ENCODE data around the gene VPS72.

Gene VPS72

DNA sequence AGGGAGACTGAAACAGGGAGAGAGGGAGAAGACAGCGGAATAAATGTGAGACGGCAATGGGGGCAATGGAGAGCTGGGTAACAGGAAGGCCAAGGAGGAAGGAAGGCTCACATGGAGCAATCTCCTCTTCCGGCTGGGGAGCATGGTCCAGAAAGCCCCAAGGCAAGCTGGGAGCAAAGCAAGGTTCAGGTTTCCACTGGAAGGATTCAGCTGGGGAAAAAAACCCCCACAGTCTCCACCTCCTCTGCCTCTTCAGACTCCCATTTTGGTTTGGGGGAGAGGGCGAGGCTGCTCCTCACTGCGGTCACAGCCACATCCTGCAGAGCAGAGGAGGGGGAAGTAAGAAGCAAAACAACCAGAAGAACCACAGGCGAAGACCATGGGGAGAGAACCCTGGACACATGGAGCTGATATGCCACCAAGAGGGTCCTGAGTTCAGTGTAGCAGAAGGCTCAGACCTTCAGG, 32.9 kb downstream of the VPS72 start:
- Histone ChIP-seq H3K9ac (ENCODE audit: low read depth, low read length) (no peak overlapping the region), H3K36me3 (ENCODE audit: control insufficient read depth, insufficient read depth, low read length) (peaks cover 13% of the 10 kb centered on the region), H3K4me3 (ENCODE audit: low read depth, low read length) (no peak overlapping the region), H3K4me1 (ENCODE audit: control insufficient read depth, insufficient read depth, low read length) (no peaks in the 10 kb centered on the region), H3K9me3 (ENCODE audit: control insufficient read depth, insufficient read depth, low read length) (no peaks in the 10 kb centered on the region), H3K27me3 (ENCODE audit: control insufficient read depth, insufficient read depth, low read length) (no peaks in the 10 kb centered on the region)

DNA sequence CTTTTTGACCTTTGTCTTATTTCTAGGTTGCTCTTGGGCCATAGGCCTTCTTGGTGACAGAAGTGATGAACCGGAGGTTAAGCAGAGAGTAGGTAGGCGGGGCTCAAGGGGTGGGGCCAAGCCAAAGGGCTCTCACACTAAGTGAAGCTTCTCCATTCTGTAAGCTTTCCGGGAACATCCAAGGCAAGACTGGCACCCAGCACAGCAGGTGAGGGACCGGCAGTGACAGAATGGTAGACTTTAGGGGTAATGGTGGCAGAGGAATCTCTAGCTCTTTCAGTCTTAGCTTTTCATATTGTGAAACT, 33.5 kb downstream of the VPS72 start, which contains the start of gene TNFAIP8L2:
Gene TNFAIP8L2, plus strand, starts transcription at position 135 of the 305 bp plus-strand sequence. CDS start 2,049 bp downstream, outside the sequence.
- H3K4me3 ChIP-seq (ENCODE audit: low read depth, low read length): no peak within 1 kb of the TSS
- no peaks in the 10 kb centered on the region for H3K4me1 ChIP-seq (ENCODE audit: control insufficient read depth, insufficient read depth, low read length)
- H3K9me3 ChIP-seq (ENCODE audit: control insufficient read depth, insufficient read depth, low read length): no peaks in the 10 kb centered on the region
- peaks cover 11% of the 10 kb centered on the region for H3K36me3 ChIP-seq (ENCODE audit: control insufficient read depth, insufficient read depth, low read length)
- H3K9ac ChIP-seq (ENCODE audit: low read depth, low read length): no peak within 1 kb of the TSS
- no peaks in the 10 kb centered on the region for H3K27me3 ChIP-seq (ENCODE audit: control insufficient read depth, insufficient read depth, low read length)

DNA sequence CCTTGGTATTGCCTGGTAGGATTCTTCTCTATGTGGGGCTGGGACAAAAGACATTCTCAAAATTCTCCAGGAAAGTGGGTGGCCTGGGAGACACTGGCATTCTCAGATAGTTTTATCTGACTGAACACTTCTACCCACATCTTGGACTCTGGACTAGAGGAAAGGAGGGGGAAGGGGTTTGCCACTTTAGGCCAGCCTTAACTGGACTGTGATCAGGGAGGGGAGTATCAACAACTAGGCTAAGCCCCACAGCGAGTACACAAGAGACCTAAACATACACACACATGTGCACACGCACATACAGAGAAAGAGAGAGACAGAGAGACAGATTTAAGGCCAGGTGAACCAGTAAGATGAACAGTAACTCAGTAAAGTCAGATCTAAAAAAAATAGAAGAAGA, 42.3 kb downstream of the VPS72 start:
- Histone ChIP-seq H3K4me1 (ENCODE audit: control insufficient read depth, insufficient read depth, low read length) (peaks cover 25% of the 10 kb centered on the region), H3K27me3 (ENCODE audit: control insufficient read depth, insufficient read depth, low read length) (peaks cover 19% of the 10 kb centered on the region), H3K9ac (ENCODE audit: low read depth, low read length) (no peak overlapping the region), H3K4me3 (ENCODE audit: low read depth, low read length) (no peak overlapping the region), H3K9me3 (ENCODE audit: control insufficient read depth, insufficient read depth, low read length) (no peaks in the 10 kb centered on the region), H3K36me3 (ENCODE audit: control insufficient read depth, insufficient read depth, low read length) (no peaks in the 10 kb centered on the region)

DNA sequence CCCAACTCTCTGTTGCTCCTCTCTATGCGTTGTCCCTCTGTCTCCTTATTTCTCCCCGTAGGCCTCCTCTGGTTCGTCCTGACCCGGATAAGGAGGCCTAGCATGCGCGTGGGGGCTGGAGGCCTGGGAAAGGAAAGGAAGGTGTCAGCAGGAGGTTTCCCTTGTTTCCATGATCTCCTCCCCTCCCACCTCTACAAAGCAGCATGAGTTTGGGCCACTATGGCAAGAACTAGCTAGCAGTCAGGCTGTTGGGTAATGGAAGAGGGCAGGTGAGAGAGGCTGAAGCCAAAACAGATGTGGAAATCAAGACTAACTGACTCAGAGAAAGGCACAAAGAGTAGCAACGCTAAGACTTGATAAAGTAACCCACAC, 42.9 kb downstream of the VPS72 start:
- H3K4me3 ChIP-seq (ENCODE audit: low read depth, low read length): peak overlapping the region; percentile 83
- H3K27me3 ChIP-seq (ENCODE audit: control insufficient read depth, insufficient read depth, low read length): peaks cover 19% of the 10 kb centered on the region
- no peaks in the 10 kb centered on the region for H3K9me3 ChIP-seq (ENCODE audit: control insufficient read depth, insufficient read depth, low read length)
- no peak overlapping the region for H3K9ac ChIP-seq (ENCODE audit: low read depth, low read length)
- H3K4me1 ChIP-seq (ENCODE audit: control insufficient read depth, insufficient read depth, low read length): peaks cover 25% of the 10 kb centered on the region
- H3K36me3 ChIP-seq (ENCODE audit: control insufficient read depth, insufficient read depth, low read length): no peaks in the 10 kb centered on the region

DNA sequence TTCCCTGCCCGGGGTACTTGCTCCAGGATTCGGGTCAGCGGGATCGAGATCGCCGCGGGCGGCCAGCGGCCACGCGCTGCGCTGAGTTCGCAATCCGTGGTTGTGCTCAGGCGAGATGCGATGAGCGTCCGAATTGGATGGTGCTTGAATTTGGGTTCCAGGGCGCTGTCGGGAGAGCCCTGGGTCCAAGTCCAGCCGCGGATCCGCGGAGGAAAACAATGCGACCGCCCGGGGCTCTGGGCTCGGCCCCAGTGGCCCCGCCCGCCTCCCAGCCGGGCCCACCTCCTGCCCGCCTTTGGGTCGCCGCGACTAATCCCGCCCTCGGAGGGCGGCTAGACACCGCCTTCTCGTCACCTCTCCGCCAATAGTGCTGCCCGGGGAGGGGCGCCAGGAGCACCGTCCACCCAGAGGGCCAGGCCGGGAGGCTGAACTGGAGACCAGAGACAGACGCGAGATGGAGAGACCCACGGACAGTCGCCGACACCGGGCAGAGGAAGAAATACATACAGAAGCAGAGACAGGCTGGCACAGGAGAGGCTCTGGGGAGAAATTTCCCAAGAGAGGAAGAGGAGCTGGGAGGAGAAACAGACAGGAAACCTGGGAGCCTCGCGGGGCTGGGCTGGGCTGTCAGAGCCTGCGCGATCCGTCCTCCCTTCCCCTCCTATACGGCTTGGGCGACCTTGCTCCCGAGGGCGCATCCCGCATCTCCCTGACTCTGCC, 43.4 kb downstream of the VPS72 start, which contains the start of gene SEMA6C:
Gene SEMA6C, minus strand, starts transcription at position 220 of the 720 bp plus-strand sequence. CDS start 4,010 bp downstream, outside the sequence.
- H3K27me3 ChIP-seq (ENCODE audit: control insufficient read depth, insufficient read depth, low read length): peaks cover 19% of the 10 kb centered on the region
- H3K9ac ChIP-seq (ENCODE audit: low read depth, low read length): peak within 1 kb of the TSS; percentile 47
- no peaks in the 10 kb centered on the region for H3K9me3 ChIP-seq (ENCODE audit: control insufficient read depth, insufficient read depth, low read length)
- no peaks in the 10 kb centered on the region for H3K36me3 ChIP-seq (ENCODE audit: control insufficient read depth, insufficient read depth, low read length)
- H3K4me1 ChIP-seq (ENCODE audit: control insufficient read depth, insufficient read depth, low read length): peaks cover 25% of the 10 kb centered on the region
- peak within 1 kb of the TSS; percentile 83 for H3K4me3 ChIP-seq (ENCODE audit: low read depth, low read length)

DNA sequence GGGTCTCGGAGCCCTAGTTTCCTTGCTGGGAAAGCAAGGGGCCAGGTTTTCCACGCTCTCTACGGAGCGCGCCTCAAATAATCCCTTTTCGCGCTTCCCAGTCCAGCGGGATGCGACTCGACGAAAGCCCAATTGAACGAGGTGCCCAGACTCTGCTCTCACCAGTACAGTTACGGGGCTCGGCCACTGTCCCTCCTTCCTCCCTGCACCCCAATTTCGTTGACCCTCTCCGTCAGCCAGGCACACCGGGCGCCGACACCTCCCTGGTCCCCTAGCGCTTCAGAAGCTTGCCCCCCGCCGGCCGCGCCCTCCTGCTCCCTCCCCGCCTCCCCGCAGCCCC, 44.0 kb downstream of the VPS72 start:
- H3K36me3 ChIP-seq (ENCODE audit: control insufficient read depth, insufficient read depth, low read length): no peaks in the 10 kb centered on the region
- H3K27me3 ChIP-seq (ENCODE audit: control insufficient read depth, insufficient read depth, low read length): peaks cover 19% of the 10 kb centered on the region
- peak overlapping the region; percentile 83 for H3K4me3 ChIP-seq (ENCODE audit: low read depth, low read length)
- H3K9me3 ChIP-seq (ENCODE audit: control insufficient read depth, insufficient read depth, low read length): no peaks in the 10 kb centered on the region
- H3K4me1 ChIP-seq (ENCODE audit: control insufficient read depth, insufficient read depth, low read length): peaks cover 25% of the 10 kb centered on the region
- H3K9ac ChIP-seq (ENCODE audit: low read depth, low read length): peak overlapping the region; percentile 47

DNA sequence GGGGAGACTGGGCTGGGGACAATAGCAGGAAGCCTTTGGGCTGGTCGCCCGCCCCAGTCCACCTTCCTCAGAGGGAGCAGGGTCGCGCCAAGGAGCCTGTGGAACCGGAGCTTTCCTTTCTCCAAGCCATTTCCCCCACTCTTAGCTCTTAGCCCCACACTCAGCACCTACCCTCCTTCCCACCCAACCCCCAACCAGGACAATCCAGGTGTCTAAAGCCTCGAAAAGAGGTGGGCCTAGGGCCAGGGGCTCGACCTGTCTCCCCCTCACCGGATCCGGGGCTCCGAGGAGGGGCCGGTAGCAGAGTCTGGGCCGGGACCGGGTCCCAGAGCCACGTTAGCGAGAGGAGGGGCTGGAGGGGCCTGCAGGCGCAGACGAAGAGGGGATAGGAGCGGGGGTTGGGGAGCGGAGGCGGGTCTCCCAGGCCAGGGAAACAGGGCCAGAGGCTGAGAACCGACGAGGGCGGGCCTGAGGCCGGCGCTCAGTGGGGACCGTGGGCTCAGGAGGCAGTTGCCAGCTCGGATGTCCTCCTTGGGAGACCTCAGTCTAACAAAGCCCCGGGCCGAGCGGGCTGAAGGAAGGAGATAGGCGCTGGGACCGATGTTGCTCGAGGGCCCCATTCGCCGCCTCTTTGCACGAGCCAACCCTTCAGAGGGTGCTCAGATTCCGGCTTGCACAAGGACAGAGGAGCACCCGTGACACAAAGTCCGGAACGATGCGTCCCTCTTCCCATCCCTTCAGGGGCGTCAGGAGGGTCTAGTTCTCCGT, 44.5 kb downstream of the VPS72 start:
- H3K9ac ChIP-seq (ENCODE audit: low read depth, low read length): peak overlapping the region; percentile 54
- no peaks in the 10 kb centered on the region for H3K36me3 ChIP-seq (ENCODE audit: control insufficient read depth, insufficient read depth, low read length)
- peak overlapping the region; percentile 83 for H3K4me3 ChIP-seq (ENCODE audit: low read depth, low read length)
- peaks cover 19% of the 10 kb centered on the region for H3K27me3 ChIP-seq (ENCODE audit: control insufficient read depth, insufficient read depth, low read length)
- peaks cover 25% of the 10 kb centered on the region for H3K4me1 ChIP-seq (ENCODE audit: control insufficient read depth, insufficient read depth, low read length)
- no peaks in the 10 kb centered on the region for H3K9me3 ChIP-seq (ENCODE audit: control insufficient read depth, insufficient read depth, low read length)

DNA sequence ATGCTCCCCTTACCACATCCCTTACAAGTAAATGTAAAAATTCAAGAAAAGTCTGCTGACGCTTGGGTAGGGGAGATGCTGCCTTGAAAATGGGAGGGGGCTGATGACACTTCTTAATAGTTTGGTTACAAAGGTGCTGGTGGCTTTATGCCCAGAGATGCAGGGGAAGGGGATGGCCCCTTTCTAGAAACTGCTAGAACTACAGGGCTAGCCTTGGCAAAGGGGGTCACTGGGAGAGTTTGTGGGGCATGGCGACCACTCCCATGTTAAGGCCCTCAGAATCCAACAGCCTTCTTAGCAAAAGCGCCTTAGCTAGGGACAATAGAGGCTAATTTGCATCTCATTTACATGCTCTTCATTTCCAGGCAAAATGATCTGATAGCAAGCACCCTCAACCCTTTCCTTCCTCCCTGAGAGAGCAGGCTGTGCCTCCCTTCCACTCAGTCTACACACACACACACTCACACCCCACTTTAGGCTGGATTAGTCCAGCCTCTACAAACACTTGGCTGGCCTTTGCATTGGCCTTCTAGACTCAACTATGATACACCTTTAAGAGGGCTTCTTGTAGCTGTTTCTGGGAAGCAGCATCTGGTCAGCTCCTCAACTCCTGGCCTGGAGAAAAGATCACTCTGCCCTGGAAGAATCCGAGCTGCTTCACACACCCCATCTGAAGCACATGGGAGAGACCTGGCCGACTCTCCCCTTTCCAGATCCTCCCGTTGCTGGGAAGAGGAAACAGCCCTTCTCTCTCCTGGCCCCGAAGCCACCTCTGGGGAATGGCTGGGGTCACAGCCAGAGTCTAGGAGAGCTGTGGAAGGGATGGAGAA, 45.3 kb downstream of the VPS72 start:
- H3K9me3 ChIP-seq (ENCODE audit: control insufficient read depth, insufficient read depth, low read length): no peaks in the 10 kb centered on the region
- H3K9ac ChIP-seq (ENCODE audit: low read depth, low read length): peak overlapping the region; percentile 54
- peaks cover 25% of the 10 kb centered on the region for H3K4me1 ChIP-seq (ENCODE audit: control insufficient read depth, insufficient read depth, low read length)
- peak overlapping the region; percentile 83 for H3K4me3 ChIP-seq (ENCODE audit: low read depth, low read length)
- no peaks in the 10 kb centered on the region for H3K36me3 ChIP-seq (ENCODE audit: control insufficient read depth, insufficient read depth, low read length)
- H3K27me3 ChIP-seq (ENCODE audit: control insufficient read depth, insufficient read depth, low read length): peaks cover 19% of the 10 kb centered on the region

DNA sequence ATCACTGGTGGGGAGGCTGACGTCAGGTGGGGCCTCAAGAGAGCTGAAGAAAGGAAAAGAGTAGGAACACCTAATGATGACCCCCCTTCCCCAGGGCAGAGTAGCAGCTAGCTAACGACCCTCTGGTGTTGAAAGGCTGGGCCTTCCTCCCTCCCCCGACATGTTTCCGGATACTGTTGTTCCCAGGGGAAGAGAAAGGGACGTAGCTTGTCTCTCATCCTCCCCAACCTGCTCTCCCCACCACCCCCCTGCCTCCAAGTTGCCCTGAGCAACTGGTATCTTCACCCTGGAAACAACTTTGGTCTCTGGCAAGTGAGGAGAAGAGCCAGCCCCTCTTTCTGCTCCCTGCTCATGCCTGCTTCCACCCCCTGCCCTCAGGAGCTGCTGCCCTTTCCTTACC, 46.0 kb downstream of the VPS72 start:
- H3K27me3 ChIP-seq (ENCODE audit: control insufficient read depth, insufficient read depth, low read length): peaks cover 19% of the 10 kb centered on the region

DNA sequence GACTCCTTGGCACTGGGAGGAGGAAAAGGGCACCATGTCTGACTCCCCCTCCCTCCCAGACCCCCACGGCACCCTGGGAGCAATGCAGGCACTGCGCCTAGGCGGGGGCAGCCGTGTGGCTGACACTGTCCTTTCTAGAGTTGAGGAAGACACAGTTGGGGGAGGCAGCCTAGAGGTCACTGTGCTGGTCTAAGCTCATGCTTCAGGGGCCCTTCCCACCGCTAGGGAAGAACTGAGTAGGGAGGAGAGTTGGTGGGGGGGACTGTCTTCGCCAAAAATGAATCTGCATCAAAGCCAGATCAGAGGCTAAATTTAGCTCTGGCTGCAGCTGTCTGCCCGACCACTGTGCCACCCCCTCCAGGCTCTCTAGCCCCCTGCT, 47.0 kb downstream of the VPS72 start:
- Histone ChIP-seq H3K4me1 (ENCODE audit: control insufficient read depth, insufficient read depth, low read length) (peaks cover 25% of the 10 kb centered on the region), H3K36me3 (ENCODE audit: control insufficient read depth, insufficient read depth, low read length) (peaks cover 4% of the 10 kb centered on the region), H3K9ac (ENCODE audit: low read depth, low read length) (no peak overlapping the region), H3K4me3 (ENCODE audit: low read depth, low read length) (no peak overlapping the region), H3K27me3 (ENCODE audit: control insufficient read depth, insufficient read depth, low read length) (peaks cover 18% of the 10 kb centered on the region), H3K9me3 (ENCODE audit: control insufficient read depth, insufficient read depth, low read length) (no peaks in the 10 kb centered on the region)

More for the DNA sequence above, 46.0 kb downstream of the VPS72 start:
- H3K4me3 ChIP-seq (ENCODE audit: low read depth, low read length): peak overlapping the region; percentile 83
- H3K9ac ChIP-seq (ENCODE audit: low read depth, low read length): peak overlapping the region; percentile 37
- peaks cover 4% of the 10 kb centered on the region for H3K36me3 ChIP-seq (ENCODE audit: control insufficient read depth, insufficient read depth, low read length)
- H3K4me1 ChIP-seq (ENCODE audit: control insufficient read depth, insufficient read depth, low read length): peaks cover 25% of the 10 kb centered on the region
- H3K9me3 ChIP-seq (ENCODE audit: control insufficient read depth, insufficient read depth, low read length): no peaks in the 10 kb centered on the region

DNA sequence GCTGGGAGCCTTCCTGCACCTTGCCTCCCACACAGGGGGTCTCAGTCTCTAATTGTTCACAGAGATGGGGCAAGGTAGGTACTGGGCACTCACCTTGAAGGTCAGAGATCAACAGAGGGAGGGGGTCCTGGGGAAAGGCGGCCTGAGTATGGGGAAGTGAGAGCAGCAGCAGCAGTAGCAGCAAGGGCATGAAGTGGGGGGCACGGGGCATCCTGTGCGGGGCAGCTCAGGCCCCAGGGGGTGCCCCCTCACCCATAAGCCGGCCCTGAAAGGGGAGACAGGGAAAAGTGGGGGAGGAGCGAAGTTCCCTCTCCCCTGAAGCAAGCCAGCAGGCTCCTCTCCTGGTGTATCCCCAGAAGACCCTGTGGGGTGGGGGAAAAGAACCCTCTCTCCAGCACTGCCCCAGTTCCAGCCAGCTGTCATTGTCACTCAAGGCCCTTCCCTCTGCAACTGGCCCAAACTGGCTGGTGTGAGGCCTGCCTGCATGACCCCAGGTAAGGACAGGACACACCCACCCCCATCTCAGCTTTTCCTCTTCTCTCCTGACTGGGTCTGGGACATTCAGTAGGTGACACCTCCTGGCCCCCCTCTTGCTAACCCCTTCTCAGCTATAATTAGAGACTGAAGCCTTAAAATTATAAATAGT, 47.5 kb downstream of the VPS72 start:
- Histone ChIP-seq H3K36me3 (ENCODE audit: control insufficient read depth, insufficient read depth, low read length) (peaks cover 4% of the 10 kb centered on the region), H3K4me1 (ENCODE audit: control insufficient read depth, insufficient read depth, low read length) (peaks cover 25% of the 10 kb centered on the region), H3K9me3 (ENCODE audit: control insufficient read depth, insufficient read depth, low read length) (no peaks in the 10 kb centered on the region), H3K27me3 (ENCODE audit: control insufficient read depth, insufficient read depth, low read length) (peaks cover 12% of the 10 kb centered on the region), H3K9ac (ENCODE audit: low read depth, low read length) (no peak overlapping the region), H3K4me3 (ENCODE audit: low read depth, low read length) (no peak overlapping the region)

All from iPS-15b (cell line).